Aortic smooth muscle cell (primary cell): Measurements from ENCODE around the gene VWA2. TPM values are rescaled to one million over a fixed set of nuclear protein-coding genes. Genes with fewer than 3 reads are reported as not detected.

Experiments used
- total RNA-seq: library from RNA; depleted of rRNA; stranded (reverse); fragments of >200 nt; gene quantifications from 2 replicates; pipeline ENCODE4 v1.2.3, GENCODE V29; 2014

VWA2 gene
- total RNA-seq = under 0.01 TPM in 1 of 2 replicates, not detected in the other

DNA sequence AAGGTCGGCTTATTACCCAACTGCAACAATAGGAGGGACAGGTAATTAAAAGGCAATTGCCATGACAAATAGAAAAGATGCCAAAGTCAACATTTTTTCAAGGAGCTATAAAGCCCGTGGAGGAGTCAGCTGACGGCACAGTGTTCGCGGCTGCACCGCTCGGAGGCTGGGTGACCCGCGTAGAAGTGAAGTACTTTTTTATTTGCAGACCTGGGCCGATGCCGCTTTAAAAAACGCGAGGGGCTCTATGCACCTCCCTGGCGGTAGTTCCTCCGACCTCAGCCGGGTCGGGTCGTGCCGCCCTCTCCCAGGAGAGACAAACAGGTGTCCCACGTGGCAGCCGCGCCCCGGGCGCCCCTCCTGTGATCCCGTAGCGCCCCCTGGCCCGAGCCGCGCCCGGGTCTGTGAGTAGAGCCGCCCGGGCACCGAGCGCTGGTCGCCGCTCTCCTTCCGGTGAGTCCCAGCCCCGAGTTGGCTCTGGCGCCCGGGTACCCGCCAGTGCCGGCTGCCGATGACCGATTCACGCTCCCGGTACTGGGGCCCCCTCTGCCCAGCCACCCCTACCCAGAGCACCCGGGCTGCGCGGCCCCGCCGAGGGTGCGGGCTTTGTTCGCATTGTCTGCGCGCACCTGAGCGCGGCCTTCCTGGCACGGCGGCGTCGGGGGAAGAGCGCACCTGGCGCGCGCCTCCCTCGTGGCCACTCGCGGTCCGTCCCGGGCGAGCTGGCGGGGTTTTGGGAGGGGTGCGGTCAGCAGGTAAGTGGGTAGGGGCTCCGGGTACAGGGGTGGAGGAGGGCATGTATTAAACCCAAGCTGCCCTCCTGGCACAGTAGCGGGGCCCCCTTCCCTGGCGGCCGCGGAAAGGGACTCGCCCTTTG lies at the start of gene VWA2:
TSS of gene VWA2 (plus strand) at position 138 of the 877 bp plus-strand sequence. CDS start 9,460 bp downstream, outside the sequence.

Other genes with a start within 250 kb of the VWA2 start
- gene ADRB1, start 195.4 kb upstream of the VWA2 start, total RNA-seq = not detected in 2 replicates
- gene CCDC186, start 65.1 kb upstream of the VWA2 start, total RNA-seq = 14.8 and 18.9 TPM in 2 replicates
- gene TDRD1, start 59.9 kb upstream of the VWA2 start, total RNA-seq = 0.92 and 1.9 TPM in 2 replicates
- 0.06 and 0.13 TPM in 2 replicates for gene AFAP1L2, start 165.2 kb downstream of the VWA2 start, total RNA-seq